Transverse colon (tissue), 4 donors: ENCODE measurements around the gene KAZN. TPM values are rescaled to one million over a fixed set of nuclear protein-coding genes. Genes with fewer than 3 reads are reported as not detected.

Experiments
- DNase-seq: peaks from one replicate; pipeline ENCODE4 v3.0.0-alpha.2; 2019
- H3K27ac ChIP-seq, 4 donors: fragments of 200-600 bp; sonication (generic); 2 replicates each; pipeline ENCODE4 v1.5.1; 2016 to 2018; ENCODE audit warnings: inconsistent platforms in 4 of 4
- H3K27me3 ChIP-seq: fragments of 200-600 bp; sonication (generic); 2 replicates; pipeline ENCODE4 v1.5.1; 2017; ENCODE audit warnings: inconsistent platforms
- H3K36me3 ChIP-seq, 4 donors: fragments of 200-600 bp; sonication (generic); 2 replicates each; pipeline ENCODE4 v1.5.1; 2017 to 2019; ENCODE audit warnings: inconsistent platforms in 4 of 4
- H3K4me1 ChIP-seq, 4 donors: fragments of 200-600 bp; sonication (generic); 2 replicates each; pipeline ENCODE4 v1.5.1; 2017 to 2020; ENCODE audit warnings: inconsistent platforms in 4 of 4
- H3K4me3 ChIP-seq, 4 donors: fragments of 200-600 bp; sonication (generic); 1 replicate in 1 of 4; 2 replicates in 3 of 4; pipeline versions ENCODE4 v1.5.1 to v1.6.1; 2017 to 2019; ENCODE audit warnings: inconsistent platforms in 4 of 4
- H3K9me3 ChIP-seq, 2 donors: fragments of 200-600 bp; sonication (generic); 2 replicates each; pipeline ENCODE4 v1.5.1; 2017 to 2019; ENCODE audit warnings: inconsistent platforms in 2 of 2
- EP300 ChIP-seq: sonication (generic); formaldehyde crosslinking; IDR thresholded peaks from one replicate; pipeline ENCODE4 v1.6.1; 2017; ENCODE audit warnings: antibody characterized with exemption, low read depth
- POLR2A ChIP-seq: fragments of 450-650 bp; IDR thresholded peaks from one replicate; pipeline ENCODE4 v1.6.1; 2016; ENCODE audit warnings: antibody characterized with exemption, mild to moderate bottlenecking, moderate library complexity
- POLR2AphosphoS5 ChIP-seq, 3 donors: sonication (generic); formaldehyde crosslinking; IDR thresholded peaks; one replicate each; pipeline ENCODE4 v1.6.1; 2016; ENCODE audit warnings: antibody characterized with exemption in 3 of 3
- WGBS, 2 donors: methylation state at CpG; one replicate each; pipeline ENCODE4 v1.1.5; 2018; ENCODE audit warnings: low coverage in 1 of 2; 5-methylcytosine and 5-hydroxymethylcytosine counted together
- in situ Hi-C, 4 donors: fragments of 200-750 bp; cut with MboI; loops; one replicate each; pipeline versions ENCODE4 v1.15.0 to v1.15.1; 2017; ENCODE audit warnings: low sequenced_read_pairs in 3 of 4, low pct_ligation_motif_present in 1 of 4, low pct_unique_long_range_greater_than_20kb in 1 of 4
- intact Hi-C: fragments of 100-400 bp; cut with DNase I; formaldehyde crosslinking; loops from one replicate; pipeline ENCODE4 v1.15.1; 2023; ENCODE audit warnings: low total_unique reads
- total RNA-seq, 4 donors: library from RNA; depleted of rRNA; stranded (reverse); fragments of >200 nt; gene quantifications; one replicate each; pipeline ENCODE4 v1.1.0, GENCODE V29; 2016
- TF ChIP-seq, protein P1 (sequence below), 5 experiments: fragments of 200-600 bp in 3 of 5; fragments of 450-650 bp in 2 of 5; sonication (generic) in 3 of 5; IDR thresholded peaks; 1 replicate in 2 of 5; 2 replicates in 3 of 5; pipeline ENCODE4 v1.5.1; 2016 to 2017; ENCODE audit warnings: antibody characterized with exemption in 5 of 5, inconsistent platforms in 3 of 5, mild to moderate bottlenecking in 2 of 5, moderate library complexity in 1 of 5

The KAZN gene
- total RNA-seq, 4 donors from 2014 or later = 12.0 to 17.1 (median 16.2) TPM

DNA sequence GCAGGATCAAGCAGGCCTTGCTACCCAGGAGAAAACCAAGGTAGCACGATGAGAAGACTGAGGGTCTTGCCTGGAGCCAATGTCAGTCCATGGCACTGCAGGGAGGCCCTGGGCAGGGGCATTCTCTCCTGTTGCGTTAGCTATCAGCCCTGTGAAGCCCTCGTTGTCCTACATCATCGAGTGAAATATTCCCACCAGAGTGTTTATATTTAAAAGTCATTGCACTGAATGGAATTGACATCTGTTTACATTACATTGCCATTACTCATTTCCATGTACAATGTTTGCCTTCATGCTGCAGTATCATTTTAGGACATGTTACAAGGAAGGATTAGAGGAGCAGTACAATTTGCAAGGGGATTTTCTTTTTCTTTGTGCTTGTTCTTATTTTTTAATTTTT, 243.9 kb downstream of the KAZN start:
- TF ChIP-seq, protein P1, sequence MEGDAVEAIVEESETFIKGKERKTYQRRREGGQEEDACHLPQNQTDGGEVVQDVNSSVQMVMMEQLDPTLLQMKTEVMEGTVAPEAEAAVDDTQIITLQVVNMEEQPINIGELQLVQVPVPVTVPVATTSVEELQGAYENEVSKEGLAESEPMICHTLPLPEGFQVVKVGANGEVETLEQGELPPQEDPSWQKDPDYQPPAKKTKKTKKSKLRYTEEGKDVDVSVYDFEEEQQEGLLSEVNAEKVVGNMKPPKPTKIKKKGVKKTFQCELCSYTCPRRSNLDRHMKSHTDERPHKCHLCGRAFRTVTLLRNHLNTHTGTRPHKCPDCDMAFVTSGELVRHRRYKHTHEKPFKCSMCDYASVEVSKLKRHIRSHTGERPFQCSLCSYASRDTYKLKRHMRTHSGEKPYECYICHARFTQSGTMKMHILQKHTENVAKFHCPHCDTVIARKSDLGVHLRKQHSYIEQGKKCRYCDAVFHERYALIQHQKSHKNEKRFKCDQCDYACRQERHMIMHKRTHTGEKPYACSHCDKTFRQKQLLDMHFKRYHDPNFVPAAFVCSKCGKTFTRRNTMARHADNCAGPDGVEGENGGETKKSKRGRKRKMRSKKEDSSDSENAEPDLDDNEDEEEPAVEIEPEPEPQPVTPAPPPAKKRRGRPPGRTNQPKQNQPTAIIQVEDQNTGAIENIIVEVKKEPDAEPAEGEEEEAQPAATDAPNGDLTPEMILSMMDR (IDR thresholded peaks at IDR 0.05) = no peak
- no peak for TF ChIP-seq EP300
- peak in 2 of 3 donors; percentile 47 to 59 for TF ChIP-seq POLR2AphosphoS5 (IDR thresholded peaks at IDR 0.05)
- TF ChIP-seq POLR2A = no peak
- in situ Hi-C loops (no loop called here), intact Hi-C loops (no loop called here)
- Histone ChIP-seq H3K36me3 (no peaks in the 10 kb centered on the region), H3K27ac (peak overlapping the region in 3 of 4 donors; percentile 21 to 52 (median 37)), H3K4me3 (no peak overlapping the region), H3K4me1 (no peaks in the 10 kb centered on the region), H3K27me3 (no peaks in the 10 kb centered on the region), H3K9me3 (peaks cover 9 to 10% of the 10 kb centered on the region in 2 donors)
- 63 to 70% methylated on average over 3 to 4 of the region's 4 CpGs for WGBS, 2 donors
- no peak for DNase-seq

DNA sequence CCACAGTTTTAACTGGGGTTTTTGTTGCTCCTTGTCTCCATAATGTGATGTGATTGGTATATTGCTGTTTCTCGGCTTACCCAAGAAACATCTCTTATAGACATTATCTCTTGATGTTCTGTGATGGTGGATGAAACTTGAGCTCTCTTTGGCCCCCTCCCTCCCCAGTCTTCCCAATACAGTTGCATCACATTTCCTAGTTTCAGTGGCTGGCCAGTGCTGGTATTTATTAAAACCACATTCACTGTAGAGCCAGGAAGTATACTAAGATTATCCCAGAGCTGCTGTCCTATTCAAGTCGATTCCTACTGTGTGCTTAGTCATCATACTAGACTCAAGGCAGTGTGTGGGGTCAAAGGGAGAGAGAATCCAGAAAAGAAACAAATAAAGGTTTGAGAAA, 244.4 kb downstream of the KAZN start:
- no peaks in the 10 kb centered on the region for H3K27me3 ChIP-seq
- peaks cover 9 to 10% of the 10 kb centered on the region in 2 donors for H3K9me3 ChIP-seq
- TF ChIP-seq, protein P1 (IDR thresholded peaks at IDR 0.05) = no peak
- no peak for TF ChIP-seq POLR2A
- TF ChIP-seq EP300 = no peak
- no peak for TF ChIP-seq POLR2AphosphoS5 (IDR thresholded peaks at IDR 0.05)
- H3K27ac ChIP-seq = peak overlapping the region in 3 of 4 donors; percentile 37 to 52 (median 50)
- intact Hi-C loops (no loop called here), in situ Hi-C loops (no loop called here)
- no peak overlapping the region for H3K4me3 ChIP-seq
- no peak for DNase-seq
- no peaks in the 10 kb centered on the region for H3K36me3 ChIP-seq
- WGBS, 2 donors = 63 to 64% methylated on average over 1 to 2 of the region's 2 CpGs
- no peaks in the 10 kb centered on the region for H3K4me1 ChIP-seq

DNA sequence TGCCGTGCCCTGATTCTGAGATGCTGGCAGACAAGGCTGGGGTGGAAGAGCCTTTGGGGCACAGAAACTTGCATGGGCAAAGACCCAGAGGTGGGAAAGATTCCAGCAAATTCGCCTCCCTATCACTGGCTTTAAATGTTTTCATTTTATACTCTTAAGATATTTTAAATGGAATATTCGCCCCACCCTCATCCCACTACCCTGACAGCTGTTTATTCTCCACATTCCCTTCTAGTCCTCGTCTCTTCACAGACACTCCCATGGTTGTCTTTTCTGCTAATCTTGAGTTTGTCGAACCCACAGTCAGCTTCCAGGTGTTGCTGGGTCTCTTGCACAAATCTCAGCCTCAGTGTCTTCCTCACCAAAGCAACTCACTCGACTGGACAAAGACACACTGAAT, 245.0 kb downstream of the KAZN start:
- no peaks in the 10 kb centered on the region for H3K27me3 ChIP-seq
- no peak overlapping the region for H3K4me3 ChIP-seq
- TF ChIP-seq EP300 = no peak
- no peak for TF ChIP-seq POLR2A
- TF ChIP-seq, protein P1 (IDR thresholded peaks at IDR 0.05) = no peak
- TF ChIP-seq POLR2AphosphoS5 (IDR thresholded peaks at IDR 0.05) = no peak
- H3K36me3 ChIP-seq = no peaks in the 10 kb centered on the region
- in situ Hi-C loops (no loop called here), intact Hi-C loops (no loop called here)
- H3K9me3 ChIP-seq = peaks cover 9 to 10% of the 10 kb centered on the region in 2 donors
- H3K27ac ChIP-seq = peak overlapping the region in 3 of 4 donors; percentile 31 to 52 (median 50)
- WGBS, 2 donors = 66 to 79% methylated on average over 3 to 6 of the region's 6 CpGs
- no peaks in the 10 kb centered on the region for H3K4me1 ChIP-seq
- DNase-seq = no peak

GRCh38 chr1:14844356-14844755, 245.9 kb downstream of the KAZN start:
- 59 to 60% methylated on average over 2 of the region's 2 CpGs for WGBS, 2 donors

More at GRCh38 chr1:14844356-14844755, 245.9 kb downstream of the KAZN start:
- Histone ChIP-seq H3K27me3 (no peaks in the 10 kb centered on the region), H3K4me3 (no peak overlapping the region), H3K27ac (no peak overlapping the region), H3K4me1 (no peaks in the 10 kb centered on the region), H3K9me3 (peaks cover 9 to 10% of the 10 kb centered on the region in 2 donors), H3K36me3 (no peaks in the 10 kb centered on the region)
- DNase-seq = no peak
- intact Hi-C loops = no loop called here
- TF ChIP-seq EP300 (no peak), POLR2A (no peak), POLR2AphosphoS5 (IDR thresholded peaks at IDR 0.05) (no peak)
- TF ChIP-seq, protein P1 (IDR thresholded peaks at IDR 0.05) = no peak
- in situ Hi-C loops = no loop called here
